NCI-H226 (cell line): ENCODE data around the gene PRKD1.

Experiments used
- DNase-seq: peaks from one replicate; pipeline ENCODE4 v3.0.0-alpha.2; 2015

The PRKD1 gene

GRCh38 chr14:29836395-29836794 lies 91.3 kb downstream of the PRKD1 start:
- no peak for DNase-seq

GRCh38 chr14:29832042-29832441 lies 95.6 kb downstream of the PRKD1 start:
- no peak for DNase-seq

- DNase-seq, result no peak
These were observed 97.8 kb downstream of the PRKD1 start for GRCh38 chr14:29829851-29830250.

GRCh38 chr14:29823816-29824215 lies 103.8 kb downstream of the PRKD1 start:
- DNase-seq, result no peak

- no peak for DNase-seq
These were observed 105.3 kb downstream of the PRKD1 start for GRCh38 chr14:29822430-29822709.

GRCh38 chr14:29821661-29822429 lies 105.8 kb downstream of the PRKD1 start:
- DNase-seq, result no peak

GRCh38 chr14:29821242-29821641 lies 106.4 kb downstream of the PRKD1 start:
- DNase-seq, result no peak

- DNase-seq, result no peak
These were observed 106.9 kb downstream of the PRKD1 start for GRCh38 chr14:29820785-29821184.

GRCh38 chr14:29817767-29818405 lies 109.8 kb downstream of the PRKD1 start:
- no peak for DNase-seq

- DNase-seq, result no peak
These were observed 112.5 kb downstream of the PRKD1 start for GRCh38 chr14:29815016-29815674.

GRCh38 chr14:29814156-29815015 lies 113.3 kb downstream of the PRKD1 start:
- peak; percentile 7 for DNase-seq

- peak; percentile 42 for DNase-seq
These were observed 117.0 kb downstream of the PRKD1 start for GRCh38 chr14:29810682-29811081.

GRCh38 chr14:29810064-29810463 lies 117.6 kb downstream of the PRKD1 start:
- no peak for DNase-seq

GRCh38 chr14:29806124-29806517 lies 121.5 kb downstream of the PRKD1 start:
- DNase-seq, result no peak

GRCh38 chr14:29805415-29806123 lies 122.1 kb downstream of the PRKD1 start:
- DNase-seq, result peak; percentile 97

GRCh38 chr14:29804481-29805266 lies 123.0 kb downstream of the PRKD1 start:
- DNase-seq, result no peak

GRCh38 chr14:29803045-29803444 lies 124.6 kb downstream of the PRKD1 start:
- DNase-seq, result no peak

- no peak for DNase-seq
These were observed 125.4 kb downstream of the PRKD1 start for GRCh38 chr14:29802211-29802610.

- no peak for DNase-seq
These were observed 126.7 kb downstream of the PRKD1 start for GRCh38 chr14:29800961-29801360.

- no peak for DNase-seq
These were observed 128.1 kb downstream of the PRKD1 start for GRCh38 chr14:29799464-29800095.

GRCh38 chr14:29798811-29799210 lies 128.8 kb downstream of the PRKD1 start:
- DNase-seq, result no peak
